Measurements from ENCODE around the gene LRRC4C.
A peak's percentile ranks its signal among the peaks of the same experiment; 100 is the strongest.

DNA sequence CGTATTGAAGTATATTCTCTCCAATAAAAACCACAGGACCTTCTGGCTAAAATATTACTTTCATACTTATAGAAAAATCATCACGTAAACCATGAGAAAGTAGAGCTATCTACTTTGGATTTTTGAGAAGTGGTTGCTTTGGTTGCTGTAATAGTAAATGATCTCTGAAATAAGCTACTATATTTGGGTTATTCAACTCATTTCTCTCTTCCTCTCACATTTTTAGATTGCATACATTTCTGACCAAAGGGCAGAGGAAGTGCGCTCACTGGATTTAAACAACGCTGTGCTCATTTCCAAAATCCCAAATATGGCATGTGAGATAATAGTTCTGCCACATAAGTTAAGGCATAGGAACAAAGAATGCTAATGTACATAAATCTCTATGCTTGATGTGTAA lies 357.0 kb downstream of the LRRC4C start:
- TF ChIP-seq YBX1 (IDR thresholded peaks at IDR 0.05) (no peak), STAT3 (IDR thresholded peaks at IDR 0.05; ENCODE audit: low read depth, low read length) (no peak), POLR2AphosphoS5 (IDR thresholded peaks at IDR 0.05; ENCODE audit: low read length) (no peak), EP300 (IDR thresholded peaks at IDR 0.05; ENCODE audit: borderline replicate concordance in 1 of 2, control insufficient read depth in 1 of 2, low read depth in 2 of 2, low read length in 2 of 2) (no peak), EZH2 (IDR thresholded peaks at IDR 0.05; ENCODE audit: borderline replicate concordance, control insufficient read depth, low read depth, low read length) (no peak), BHLHE40 (IDR thresholded peaks at IDR 0.05; ENCODE audit: borderline replicate concordance in 1 of 2, low read depth in 2 of 2, low read length in 1 of 2) (peak in 1 of 2 experiments; percentile 6; a peak in 1 of 4 replicates), POLR2A (IDR thresholded peaks at IDR 0.05; ENCODE audit: low read depth, low read length) (no peak)
- TF ChIP-seq, protein P1, sequence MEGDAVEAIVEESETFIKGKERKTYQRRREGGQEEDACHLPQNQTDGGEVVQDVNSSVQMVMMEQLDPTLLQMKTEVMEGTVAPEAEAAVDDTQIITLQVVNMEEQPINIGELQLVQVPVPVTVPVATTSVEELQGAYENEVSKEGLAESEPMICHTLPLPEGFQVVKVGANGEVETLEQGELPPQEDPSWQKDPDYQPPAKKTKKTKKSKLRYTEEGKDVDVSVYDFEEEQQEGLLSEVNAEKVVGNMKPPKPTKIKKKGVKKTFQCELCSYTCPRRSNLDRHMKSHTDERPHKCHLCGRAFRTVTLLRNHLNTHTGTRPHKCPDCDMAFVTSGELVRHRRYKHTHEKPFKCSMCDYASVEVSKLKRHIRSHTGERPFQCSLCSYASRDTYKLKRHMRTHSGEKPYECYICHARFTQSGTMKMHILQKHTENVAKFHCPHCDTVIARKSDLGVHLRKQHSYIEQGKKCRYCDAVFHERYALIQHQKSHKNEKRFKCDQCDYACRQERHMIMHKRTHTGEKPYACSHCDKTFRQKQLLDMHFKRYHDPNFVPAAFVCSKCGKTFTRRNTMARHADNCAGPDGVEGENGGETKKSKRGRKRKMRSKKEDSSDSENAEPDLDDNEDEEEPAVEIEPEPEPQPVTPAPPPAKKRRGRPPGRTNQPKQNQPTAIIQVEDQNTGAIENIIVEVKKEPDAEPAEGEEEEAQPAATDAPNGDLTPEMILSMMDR (IDR thresholded peaks at IDR 0.05 in 2 of 3, conservative IDR thresholded peaks at IDR 0.05 in 1 of 3; ENCODE audit: control insufficient read depth in 2 of 3, extremely low read depth in 1 of 3, insufficient read depth in 1 of 3, low read depth in 3 of 3, low read length in 3 of 3), result no peak
